GM23248 (cell line): Measurements from ENCODE around the gene FUT9.

Experiments used
- EZH2 ChIP-seq: fragments of 200-600 bp; sonication (generic); IDR thresholded peaks from 2 replicates; pipeline ENCODE4 v1.6.1; 2018; ENCODE audit warnings: antibody characterized with exemption, mild to moderate bottlenecking; ENCODE audit not compliant: insufficient read depth, poor library complexity, severe bottlenecking
- EZH2phosphoT487 ChIP-seq: fragments of 200-600 bp; sonication (generic); IDR thresholded peaks from 2 replicates; pipeline ENCODE4 v1.6.1; 2018; ENCODE audit warnings: antibody characterized with exemption, moderate library complexity, mild to moderate bottlenecking, low read depth; ENCODE audit not compliant: insufficient read depth

DNA sequence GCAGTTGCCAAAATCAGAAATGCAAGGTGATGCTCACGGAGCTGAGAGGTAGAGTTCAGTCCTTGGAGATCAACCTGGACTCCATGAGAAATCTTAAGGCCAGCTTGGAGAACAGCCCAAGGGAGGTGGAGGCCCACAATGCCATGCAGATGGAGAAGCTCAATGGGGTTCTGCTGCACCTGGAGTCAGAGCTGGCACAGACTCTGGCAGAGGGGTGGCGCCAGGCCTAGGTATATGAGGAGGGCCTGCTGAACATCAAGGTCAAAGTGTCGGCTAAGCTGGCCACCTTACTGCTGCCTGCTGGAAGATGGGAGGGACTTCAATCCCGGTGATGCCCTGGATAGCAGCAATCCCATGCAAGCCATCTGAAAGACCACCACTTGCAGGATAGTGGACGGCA lies 23.9 kb upstream of the FUT9 start:
- TF ChIP-seq EZH2 (no peak), EZH2phosphoT487 (no peak)
